ENCODE data around the gene ZFPM1. TPM values are rescaled to one million over a fixed set of nuclear protein-coding genes. Genes with fewer than 3 reads are reported as not detected.
A peak's percentile ranks its signal among the peaks of the same experiment; 100 is the strongest.

Gene ZFPM1
- total and polyA plus RNA-seq, 4 donors, result 0.57 to 9.0 (median 2.8) TPM

GRCh38 chr16:88453611-88454522 is 787 bp downstream of the ZFPM1 start:
- H3K4me1 ChIP-seq (ENCODE audit: control insufficient read depth in 5 of 5, insufficient read depth in 5 of 5, low read length in 5 of 5), result peaks cover 0 to 23% (median 5%) of the 10 kb centered on the region in 5 donors
- no peak for DNase-seq
- H3K27me3 ChIP-seq (ENCODE audit: control insufficient read depth in 3 of 3, insufficient read depth in 3 of 3, low read length in 2 of 3), result peaks cover 0 to 4% (median 0%) of the 10 kb centered on the region in 3 donors
- H3K4me3 ChIP-seq, result peak overlapping the region; percentile 46
- ATAC-seq (ENCODE audit: insufficient read depth, low FRiP score), result no peak
- WGBS, 2 donors, result 2 to 3% methylated on average over 50 to 89 of the region's 89 CpGs
- no peak overlapping the region for H3K9ac ChIP-seq (ENCODE audit: insufficient read depth in 1 of 2, low read length in 2 of 2)
- no peak overlapping the region for H3K27ac ChIP-seq (ENCODE audit: low read depth in 1 of 2, low read length in 1 of 2)
- no peaks in the 10 kb centered on the region for H3K36me3 ChIP-seq (ENCODE audit: control insufficient read depth in 4 of 4, insufficient read depth in 4 of 4, low read length in 4 of 4)
- H3K9me3 ChIP-seq (ENCODE audit: control insufficient read depth in 4 of 4, insufficient read depth in 3 of 4, low read length in 3 of 4), result no peaks in the 10 kb centered on the region
- TF ChIP-seq CTCF (IDR thresholded peaks at IDR 0.05; ENCODE audit: control extremely low read depth, extremely low read depth), result no peak

- DNase-seq (no peak), ATAC-seq (ENCODE audit: insufficient read depth, low FRiP score) (no peak)
- Histone ChIP-seq H3K27me3 (ENCODE audit: control insufficient read depth in 3 of 3, insufficient read depth in 3 of 3, low read length in 2 of 3) (peaks cover 0 to 4% (median 0%) of the 10 kb centered on the region in 3 donors), H3K9ac (ENCODE audit: insufficient read depth in 1 of 2, low read length in 2 of 2) (no peak overlapping the region), H3K4me1 (ENCODE audit: control insufficient read depth in 5 of 5, insufficient read depth in 5 of 5, low read length in 5 of 5) (peaks cover 0 to 23% (median 5%) of the 10 kb centered on the region in 5 donors), H3K27ac (ENCODE audit: low read depth in 1 of 2, low read length in 1 of 2) (no peak overlapping the region), H3K9me3 (ENCODE audit: control insufficient read depth in 4 of 4, insufficient read depth in 3 of 4, low read length in 3 of 4) (no peaks in the 10 kb centered on the region), H3K4me3 (peak overlapping the region; percentile 46), H3K36me3 (ENCODE audit: control insufficient read depth in 4 of 4, insufficient read depth in 4 of 4, low read length in 4 of 4) (no peaks in the 10 kb centered on the region)
- WGBS, 2 donors, result 5% methylated on average over 27 of the region's 27 CpGs
- TF ChIP-seq CTCF (IDR thresholded peaks at IDR 0.05; ENCODE audit: control extremely low read depth, extremely low read depth), result no peak
Measured at GRCh38 chr16:88454523-88454947, 1.5 kb downstream of the ZFPM1 start.

- peak overlapping the region in 1 of 2 donors; percentile 55 for H3K27ac ChIP-seq (ENCODE audit: low read depth in 1 of 2, low read length in 1 of 2)
- no peak overlapping the region for H3K9ac ChIP-seq (ENCODE audit: insufficient read depth in 1 of 2, low read length in 2 of 2)
- H3K27me3 ChIP-seq (ENCODE audit: control insufficient read depth in 3 of 3, insufficient read depth in 3 of 3, low read length in 2 of 3), result peaks cover 0 to 4% (median 0%) of the 10 kb centered on the region in 3 donors
Measured at GRCh38 chr16:88455610-88456355, 2.7 kb downstream of the ZFPM1 start.

More at GRCh38 chr16:88455610-88456355, 2.7 kb downstream of the ZFPM1 start:
- TF ChIP-seq CTCF (IDR thresholded peaks at IDR 0.05; ENCODE audit: control extremely low read depth, extremely low read depth), result no peak
- Histone ChIP-seq H3K36me3 (ENCODE audit: control insufficient read depth in 4 of 4, insufficient read depth in 4 of 4, low read length in 4 of 4) (no peaks in the 10 kb centered on the region), H3K4me1 (ENCODE audit: control insufficient read depth in 5 of 5, insufficient read depth in 5 of 5, low read length in 5 of 5) (peaks cover 0 to 28% (median 5%) of the 10 kb centered on the region in 5 donors), H3K4me3 (peak overlapping the region; percentile 35), H3K9me3 (ENCODE audit: control insufficient read depth in 4 of 4, insufficient read depth in 3 of 4, low read length in 3 of 4) (no peaks in the 10 kb centered on the region)
- DNase-seq (peak; percentile 32 to 68 (median 56)), ATAC-seq (ENCODE audit: insufficient read depth, low FRiP score) (no peak)
- 1% methylated on average over 62 to 68 of the region's 68 CpGs for WGBS, 2 donors

Measured in lung (tissue), 12 donors.